Choroid plexus epithelial cell (primary cell): ENCODE data around the gene MAD2L1BP.
A peak's percentile ranks its signal among the peaks of the same experiment; 100 is the strongest.
"Not testable (repeated sequence)": the region's sequence is repeated elsewhere in the genome, so short reads cannot be mapped to it uniquely, and the experiment has no call there.

Experiments
- DNase-seq: peaks from one replicate; pipeline ENCODE4 v3.0.0-alpha.2; 2010; ENCODE audit warnings: low read depth
- H3K4me3 ChIP-seq: 2 replicates; pipeline ENCODE4 v1.5.1; 2011; ENCODE audit warnings: low read depth, mild to moderate bottlenecking, control low read depth, low read length, moderate library complexity
- CTCF ChIP-seq: conservative IDR thresholded peaks from 2 replicates; pipeline ENCODE4 v1.5.1; 2011; ENCODE audit warnings: low read depth, mild to moderate bottlenecking, control low read depth, inconsistent platforms, low read length, moderate library complexity

The MAD2L1BP gene

GRCh38 chr6:43625393-43625992, 10.1 kb upstream of the MAD2L1BP start:
- no peak for TF ChIP-seq CTCF
- no peak overlapping the region for H3K4me3 ChIP-seq
- no peak for DNase-seq

- TF ChIP-seq CTCF, result no peak
- peak; percentile 99 for DNase-seq
- peak overlapping the region; percentile 38 for H3K4me3 ChIP-seq
Observed at GRCh38 chr6:43627008-43627825, 8.4 kb upstream of the MAD2L1BP start.

GRCh38 chr6:43628393-43629103, 7.1 kb upstream of the MAD2L1BP start:
- no peak for TF ChIP-seq CTCF
- H3K4me3 ChIP-seq, result peak overlapping the region; percentile 93
- DNase-seq, result peak; percentile 56

GRCh38 chr6:43629104-43629504, 6.5 kb upstream of the MAD2L1BP start, which contains the start of gene GTPBP2:
GTPBP2 (minus strand) TSS chr6:43629264; CDS start chr6:43629162, 102 bp downstream.
- TF ChIP-seq CTCF, result no peak
- peak; percentile 100 for DNase-seq
- H3K4me3 ChIP-seq, result peak within 1 kb of the TSS; percentile 93

GRCh38 chr6:43629505-43630300, 5.9 kb upstream of the MAD2L1BP start:
- peak overlapping the region; percentile 93 for H3K4me3 ChIP-seq
- DNase-seq, result peak; percentile 99
- TF ChIP-seq CTCF, result no peak

- DNase-seq, result no peak
- H3K4me3 ChIP-seq, result no peak overlapping the region
- TF ChIP-seq CTCF, result no peak
Observed at GRCh38 chr6:43630980-43631619, 4.5 kb upstream of the MAD2L1BP start.

GRCh38 chr6:43633002-43633401, 2.6 kb upstream of the MAD2L1BP start:
- not testable (repeated sequence) for H3K4me3 ChIP-seq, DNase-seq
